K562 (cell line): ENCODE data around the gene AP2M1.

Experiments
- CBFB ChIP-seq: sonication (generic); formaldehyde crosslinking; IDR thresholded peaks from 2 replicates; pipeline ENCODE4 v1.4.0; 2020; ENCODE audit warnings: mild to moderate bottlenecking, missing genetic modification reagents
- CHCHD3 ChIP-seq: fragments of 250-450 bp; sonication (Bioruptor Pico); IDR thresholded peaks from 2 replicates; pipeline ENCODE4 v2.1.2; 2022; ENCODE audit warnings: mild to moderate bottlenecking
- CTCF ChIP-seq, 3 experiments: IDR thresholded peaks in 2 of 3; conservative IDR thresholded peaks in 1 of 3; 2 replicates each; pipeline ENCODE4 v1.5.1; 2011 to 2012; ENCODE audit warnings: low read length in 3 of 3, mild to moderate bottlenecking in 3 of 3, control low read depth in 2 of 3, improper control_type of control experiment in 1 of 3, inconsistent platforms in 1 of 3, low read depth in 1 of 3, mixed read lengths in 1 of 3, moderate library complexity in 1 of 3; ENCODE audit not compliant: insufficient read depth in 2 of 3
- E2F4 ChIP-seq: sonication (generic); formaldehyde crosslinking; IDR thresholded peaks from 2 replicates; pipeline ENCODE4 v1.8.0; 2022; ENCODE audit warnings: mild to moderate bottlenecking, low read depth, missing genetic modification reagents
- EZH2 ChIP-seq: IDR thresholded peaks from 2 replicates; pipeline ENCODE4 v1.6.1; 2012; ENCODE audit warnings: low read depth, mild to moderate bottlenecking, inconsistent platforms, low read length, borderline replicate concordance
- MAX ChIP-seq: sonication (generic); formaldehyde crosslinking; IDR thresholded peaks from 2 replicates; pipeline ENCODE4 v1.9.0; 2022; ENCODE audit warnings: mild to moderate bottlenecking, missing genetic modification reagents
- NKRF ChIP-seq: fragments of 450-650 bp; IDR thresholded peaks from 2 replicates; pipeline ENCODE4 v1.6.1; 2016; ENCODE audit warnings: borderline replicate concordance
- NR2C1 ChIP-seq, 2 experiments: fragments of 450-650 bp; IDR thresholded peaks; 2 replicates each; pipeline ENCODE4 v1.6.1; 2017; ENCODE audit warnings: mild to moderate bottlenecking in 2 of 2, antibody characterized with exemption in 1 of 2, inconsistent platforms in 1 of 2, missing compliant biosample characterization in 1 of 2, missing genetic modification characterization in 1 of 2
- POLR2AphosphoS2 ChIP-seq: IDR thresholded peaks from 2 replicates; pipeline ENCODE4 v1.6.1; 2012; ENCODE audit warnings: low read length, improper control_type of control experiment
- RERE ChIP-seq: sonication (generic); formaldehyde crosslinking; IDR thresholded peaks from 2 replicates; pipeline ENCODE4 v1.8.0; 2023; ENCODE audit warnings: missing genetic modification reagents, mild to moderate bottlenecking, borderline replicate concordance
- SP1 ChIP-seq: sonication (generic); formaldehyde crosslinking; IDR thresholded peaks from 2 replicates; pipeline ENCODE4 v1.8.1; 2022; ENCODE audit warnings: mild to moderate bottlenecking, missing genetic modification reagents
- SRF ChIP-seq, 2 experiments: fragments of 250-450, 450-650 bp in 1 of 2; sonication (Bioruptor Pico) in 1 of 2; sonication (generic) in 1 of 2; formaldehyde crosslinking; IDR thresholded peaks; 2 replicates each; pipeline versions ENCODE4 v1.5.0 to v1.5.1; 2020 to 2022; ENCODE audit warnings: mild to moderate bottlenecking in 1 of 2, missing genetic modification reagents in 1 of 2
- ZC3H11A ChIP-seq: IDR thresholded peaks from 2 replicates; pipeline ENCODE4 v1.6.1; 2012; ENCODE audit warnings: low read depth, low read length, improper control_type of control experiment
- ZNF717 ChIP-seq: fragments of 250-450 bp; sonication (Bioruptor Pico); IDR thresholded peaks from 2 replicates; pipeline ENCODE4 v1.5.0; 2021

GRCh38 chr3:184168363-184169120 lies 6.1 kb upstream of the AP2M1 start:
- TF ChIP-seq CTCF (IDR thresholded peaks at IDR 0.05 in 2 of 3, conservative IDR thresholded peaks at IDR 0.05 in 1 of 3; ENCODE audit: insufficient read depth in 2 of 3, low read depth in 1 of 3, low read length in 3 of 3) (no peak), ZC3H11A (no peak), E2F4 (CRISPR knock-in tag) (no peak), NR2C1 (IDR thresholded peaks at IDR 0.05) (no peak), NR2C1 (tag; IDR thresholded peaks at IDR 0.05) (no peak), SP1 (CRISPR knock-in tag) (no peak), SRF (CRISPR knock-in tag; IDR thresholded peaks at IDR 0.05) (no peak), CBFB (CRISPR knock-in tag) (no peak), ZNF717 (no peak), POLR2AphosphoS2 (no peak), CHCHD3 (CRISPR knock-in tag) (no peak), MAX (CRISPR knock-in tag) (no peak), EZH2 (no peak), RERE (CRISPR knock-in tag) (no peak), NKRF (no peak)
